Heart right ventricle (tissue), 16 donors: ENCODE data around the gene SPOCD1. TPM values are rescaled to one million over a fixed set of nuclear protein-coding genes. Genes with fewer than 3 reads are reported as not detected.

Experiments used
- ATAC-seq, 8 donors: fragments of 200-7000 bp; cut with Tn5 transposase; one replicate each; pipeline ENCODE4 v1.9.1; 2020; ENCODE audit warnings: mild to moderate bottlenecking in 8 of 8, moderate library complexity in 8 of 8, moderate number of reproducible peaks in 1 of 8
- DNase-seq, 2 donors: peaks; one replicate each; pipeline ENCODE4 v3.0.0-alpha.2; 2020
- H3K27ac ChIP-seq, 10 donors: fragments of 200-600 bp; sonication (generic) in 2 of 10; one replicate each; pipeline versions ENCODE4 v1.5.0 to v1.8.0; 2020 to 2022; ENCODE audit warnings: mild to moderate bottlenecking in 3 of 10
- H3K27me3 ChIP-seq, 7 donors: fragments of 200-600 bp; one replicate each; pipeline ENCODE4 v1.8.0; 2021 to 2022; ENCODE audit warnings: mild to moderate bottlenecking in 2 of 7
- H3K36me3 ChIP-seq, 9 donors: fragments of 200-600 bp; sonication (generic) in 1 of 9; one replicate each; pipeline versions ENCODE4 v1.5.0 to v1.8.0; 2020 to 2022; ENCODE audit warnings: mild to moderate bottlenecking in 2 of 9
- H3K4me1 ChIP-seq, 9 donors: fragments of 200-600 bp; sonication (generic) in 1 of 9; one replicate each; pipeline versions ENCODE4 v1.5.0 to v1.8.0; 2020 to 2022; ENCODE audit warnings: mild to moderate bottlenecking in 4 of 9
- H3K4me3 ChIP-seq, 10 donors: fragments of 200-600 bp; sonication (generic) in 2 of 10; one replicate each; pipeline versions ENCODE4 v1.5.0 to v1.8.0; 2020 to 2022; ENCODE audit warnings: mild to moderate bottlenecking in 7 of 10, moderate library complexity in 2 of 10
- H3K9me3 ChIP-seq, 11 donors: fragments of 200-600 bp in 10 of 11; sonication (generic) in 2 of 11; one replicate each; pipeline versions ENCODE4 v1.5.0 to v1.8.0; 2013 to 2022; ENCODE audit warnings: mild to moderate bottlenecking in 2 of 11, control low read depth in 1 of 11, moderate library complexity in 1 of 11
- CTCF ChIP-seq, 9 donors: fragments of 200-600 bp; sonication (generic) in 2 of 9; IDR thresholded peaks; one replicate each; pipeline versions ENCODE4 v1.5.0 to v1.8.0; 2021 to 2022; ENCODE audit warnings: antibody characterized with exemption in 9 of 9, mild to moderate bottlenecking in 5 of 9, moderate library complexity in 1 of 9
- WGBS, 2 donors: extraction: QIAGEN DNeasy Blood & Tissue Kit; methylation state at CpG; one replicate each; pipeline ENCODE4 v1.1.7; 2013; ENCODE audit warnings: inconsistent platforms in 1 of 2; 5-methylcytosine and 5-hydroxymethylcytosine counted together
- intact Hi-C, 10 donors: fragments of 100-400 bp; cut with DNase I; formaldehyde crosslinking; loops; one replicate each; pipeline versions ENCODE4 v1.11.1 to v1.14.2; 2022
- microRNA-seq, 2 donors: library from miRNA; unstranded; fragments of <30 nt; microRNA quantifications; one replicate each; pipeline ENCODE4 v1.2.0, GENCODE V29; 2021
- polyA plus RNA-seq, 2 donors: library from polyadenylated mRNA; stranded (reverse); fragments of 200-250 nt; gene quantifications; one replicate each; pipeline ENCODE4 v1.2.3, GENCODE V29; 2013
- total RNA-seq, 10 donors: library from RNA; stranded (reverse); fragmentation: NEBNext Ultra II Directional in 3 of 10; extraction: Animal tissue kit (Norgen Biotek cat#: 25700) in 3 of 10; gene quantifications; one replicate each; pipeline versions ENCODE4 v1.2.1 to v1.2.4, GENCODE V29; 2021 to 2023
- donor health status: Arrhythmogenic right ventricular cardiomyopathy.
- donor health status: ischemic (EF 13 %, LVEDD 7.1; RV severe dilation, severe dysfunction).
- donor health status: healthy with polysubstance abuse.
- donor health status: DM: no; HTN: yes; CAD: no.
- donor health status: DM: no; HTN: no; CAD: no.
- donor health status: ischemic (EF 25% LVEDD 6.9; RV normal size, moderate dysfunction).
- donor health status: ischemic (EF 25% LVEDD 5.7; RV mildly dilated, moderate dysfunction).
- donor health status: healthy.
- donor health status: DM: yes; HTN: yes; CAD: no.
- donor health status: Ischemic cardiomyopathy.
- donor health status: ischemic (EF 35%, LVEDD 5.7; RV mildly dilated, moderate dysfunction).
- donor health status: nonischemic (EF 11% LVEDD 7.7; RV severe dilation, severe dysfunction).
- donor health status: DM: yes; HTN: yes; CAD: no.
- donor health status: PGD.
- donor health status: ischemic (EF 29% LVEDD 5.4; RV normal size, mild dysfunction).
- donor health status: nonischemic (EF 23%, LVEDD 6.1; RV moderate dilation, normal function).

Gene SPOCD1
- total and polyA plus RNA-seq, 12 donors = 0.12 to 1.2 (median 0.41) TPM; not detected in 8

GRCh38 chr1:31744165-31744888 lies 71.5 kb downstream of the SPOCD1 start:
- 91 to 92% methylated on average over 28 of the region's 28 CpGs for WGBS, 2 donors
- DNase-seq (no peak), ATAC-seq (no peak)
- no peak for TF ChIP-seq CTCF (IDR thresholded peaks at IDR 0.05)
- no peak overlapping the region for H3K27ac ChIP-seq
- H3K4me1 ChIP-seq = peaks cover 0 to 31% (median 10%) of the 10 kb centered on the region in 9 donors
- no peaks in the 10 kb centered on the region for H3K27me3 ChIP-seq
- intact Hi-C loops = loop anchor here in 3 of 10 donors (10.0 kb wide), 1 partner anchor 80 kb away; no protein-coding TSS in a partner anchor
- H3K4me3 ChIP-seq = no peak overlapping the region
- H3K36me3 ChIP-seq = no peaks in the 10 kb centered on the region
- H3K9me3 ChIP-seq = no peaks in the 10 kb centered on the region

DNA sequence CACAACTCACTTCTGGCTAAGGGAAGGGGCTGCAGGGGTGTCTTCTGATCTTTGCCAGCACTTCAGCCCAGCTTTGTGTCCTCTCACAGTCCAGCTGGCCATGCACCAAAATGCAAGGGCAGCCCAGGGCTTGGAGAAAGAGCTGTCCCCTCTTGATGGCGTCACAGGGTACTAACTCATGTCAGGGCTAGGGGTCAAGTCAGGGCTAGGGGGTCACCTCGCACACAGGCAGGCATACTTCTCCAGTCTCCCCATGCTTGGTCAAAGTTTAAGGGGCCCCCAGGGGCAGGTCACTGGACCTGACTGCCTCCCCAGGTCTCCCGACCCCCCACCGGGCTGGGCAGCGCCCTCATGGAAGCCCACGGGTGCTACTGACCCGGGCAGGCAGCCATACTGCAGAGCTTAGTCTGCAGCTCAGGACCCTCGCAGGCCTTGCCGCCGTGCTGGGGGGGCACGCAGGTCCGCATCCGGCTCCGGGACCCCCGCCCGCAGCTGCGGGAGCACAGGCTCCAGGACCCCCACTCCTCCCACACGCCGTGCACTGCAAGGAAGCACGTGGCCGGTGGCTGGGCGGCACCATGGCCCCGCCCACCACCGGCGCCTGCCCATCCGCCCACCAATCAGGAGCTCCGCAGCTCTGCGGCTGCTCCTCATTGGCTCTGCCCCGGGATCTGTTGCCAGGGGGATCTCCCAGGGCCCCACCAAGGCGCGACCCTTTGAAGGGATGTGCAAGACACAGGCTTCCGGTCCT lies 73.2 kb downstream of the SPOCD1 start:
- no peaks in the 10 kb centered on the region for H3K27me3 ChIP-seq
- H3K4me1 ChIP-seq = peaks cover 0 to 23% (median 6%) of the 10 kb centered on the region in 9 donors
- no peak for TF ChIP-seq CTCF (IDR thresholded peaks at IDR 0.05)
- H3K9me3 ChIP-seq = no peaks in the 10 kb centered on the region
- ATAC-seq = no peak
- no peak overlapping the region for H3K27ac ChIP-seq
- no peak overlapping the region for H3K4me3 ChIP-seq
- 87 to 90% methylated on average over 32 of the region's 32 CpGs for WGBS, 2 donors
- no peak for DNase-seq
- H3K36me3 ChIP-seq = no peaks in the 10 kb centered on the region
- intact Hi-C loops = loop anchor here in 3 of 10 donors (10.0 kb wide), 1 partner anchor 78 kb away; no protein-coding TSS in a partner anchor

Small RNA genes within 50 kb of the gene (microRNA-seq; reads per million reads assigned to microRNA genes)
- gene MIR4254 = 0 reads per million in 2 donors

Other genes with a start within 250 kb of the SPOCD1 start
- gene TINAGL1, start 239.5 kb downstream of the SPOCD1 start, total RNA-seq = 100 to 1,000 TPM; 139 to 336 (median 188) TPM
- gene TINAGL1, start 239.5 kb downstream of the SPOCD1 start, polyA plus RNA-seq = 100 to 1,000 TPM; 268 to 332 TPM
- gene HCRTR1, start 198.3 kb downstream of the SPOCD1 start, total RNA-seq = under 1 TPM in 6 of 10 donors, not detected in 4; 0.17 to 0.92 (median 0.37) TPM
- gene HCRTR1, start 198.3 kb downstream of the SPOCD1 start, polyA plus RNA-seq = 1 to 10 TPM in 1 of 2 donors, under 1 TPM in 1; 0.20 to 1.5 TPM
- gene PEF1, start 171.1 kb downstream of the SPOCD1 start, total RNA-seq = 10 to 100 TPM; 35.0 to 47.9 (median 40.0) TPM
- 10 to 100 TPM; 35.4 to 94.3 TPM for gene PEF1, start 171.1 kb downstream of the SPOCD1 start, polyA plus RNA-seq
- 10 to 100 TPM in 9 of 10 donors, 1 to 10 TPM in 1; 7.4 to 35.3 (median 16.6) TPM for gene COL16A1, start 112.0 kb downstream of the SPOCD1 start, total RNA-seq
- gene COL16A1, start 112.0 kb downstream of the SPOCD1 start, polyA plus RNA-seq = 10 to 100 TPM in 1 of 2 donors, 1 to 10 TPM in 1; 8.3 to 33.1 TPM
- gene ADGRB2, start 51.7 kb downstream of the SPOCD1 start, total RNA-seq = 10 to 100 TPM in 2 of 10 donors, 1 to 10 TPM in 8; 4.4 to 14.9 (median 8.6) TPM
- gene ADGRB2, start 51.7 kb downstream of the SPOCD1 start, polyA plus RNA-seq = 10 to 100 TPM in 1 of 2 donors, under 1 TPM in 1; 0.91 to 17.9 TPM
- 100 to 1,000 TPM; 206 to 506 (median 236) TPM for gene PTP4A2, start 122.3 kb upstream of the SPOCD1 start, total RNA-seq
- gene PTP4A2, start 122.3 kb upstream of the SPOCD1 start, polyA plus RNA-seq = 100 to 1,000 TPM in 1 of 2 donors, 10 to 100 TPM in 1; 49.5 to 154 TPM
- gene KHDRBS1, start 197.8 kb upstream of the SPOCD1 start, total RNA-seq = 10 to 100 TPM; 64.6 to 78.3 (median 67.1) TPM
- 10 to 100 TPM; 33.2 to 41.2 TPM for gene KHDRBS1, start 197.8 kb upstream of the SPOCD1 start, polyA plus RNA-seq